Epithelial cell of prostate (primary cell): ENCODE measurements around the gene TNPO3.

Experiments used
- DNase-seq: peaks from one replicate; pipeline ENCODE4 v3.0.0-alpha.2; 2011; ENCODE audit warnings: low read depth, low spot score
- H3K27ac ChIP-seq: fragments of 450-650 bp; 2 replicates; pipeline ENCODE4 v1.5.1; 2017; ENCODE audit warnings: mild to moderate bottlenecking

The TNPO3 gene

GRCh38 chr7:128941946-128942526 lies 112.9 kb downstream of the TNPO3 start:
- H3K27ac ChIP-seq: no peak overlapping the region
- no peak for DNase-seq

DNA sequence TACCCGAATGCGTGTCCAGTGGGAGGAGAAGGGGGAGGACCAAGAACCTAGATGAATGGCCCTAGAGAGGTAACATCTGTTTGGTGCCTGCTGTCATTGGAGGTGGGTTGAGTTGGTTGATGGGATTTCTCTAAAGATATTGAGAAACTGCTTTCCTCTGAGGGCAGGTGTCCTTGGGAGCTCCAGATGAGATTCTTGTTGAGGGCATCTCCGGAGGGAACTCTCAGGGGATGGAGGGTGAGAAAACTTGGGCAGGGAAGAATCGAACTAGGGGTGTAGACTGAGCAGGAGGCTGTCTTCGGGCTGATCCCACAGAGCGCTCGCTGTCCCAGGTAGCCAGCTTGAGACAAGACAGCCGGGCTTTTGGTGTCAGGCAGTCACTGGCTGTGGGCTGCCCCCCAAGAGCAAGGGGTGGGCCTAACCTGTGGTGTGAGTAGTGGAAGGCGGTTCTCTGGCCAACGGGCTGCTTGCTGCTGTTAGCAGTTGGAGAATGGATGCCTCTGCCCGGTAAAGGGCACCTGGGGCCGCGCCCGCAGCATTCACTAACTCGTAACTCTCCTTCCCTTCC lies 113.5 kb downstream of the TNPO3 start:
- H3K27ac ChIP-seq: no peak overlapping the region
- DNase-seq: no peak

- no peak for DNase-seq
- no peak overlapping the region for H3K27ac ChIP-seq
These were observed 114.2 kb downstream of the TNPO3 start for GRCh38 chr7:128940494-128941322.

DNA sequence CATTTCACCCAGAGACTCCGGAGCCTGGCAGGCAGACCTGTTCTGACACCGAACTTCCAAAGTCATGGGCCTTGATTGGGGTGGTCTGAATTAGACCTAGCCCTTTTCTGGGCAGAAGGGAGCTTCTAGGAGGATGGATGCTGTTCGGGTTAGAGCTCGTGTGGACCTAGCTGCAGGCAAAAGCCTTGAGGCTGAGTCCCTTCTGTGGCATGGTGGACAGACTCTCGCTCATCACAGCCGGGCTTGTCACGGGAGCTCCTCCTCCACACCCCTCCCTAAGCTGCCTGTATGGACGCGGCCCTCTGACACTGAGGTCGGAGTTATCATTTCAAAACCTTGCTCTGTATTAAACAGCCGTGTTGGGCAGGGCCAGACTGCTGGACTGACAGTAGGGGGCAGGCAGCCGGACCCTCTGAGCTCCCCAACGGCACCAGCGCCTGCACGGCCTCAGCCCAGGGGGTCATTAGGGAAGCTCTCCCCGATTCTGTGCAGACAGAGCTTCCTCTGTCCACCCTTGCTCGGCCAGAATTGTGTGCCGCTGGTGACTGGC lies 115.0 kb downstream of the TNPO3 start:
- no peak for DNase-seq
- H3K27ac ChIP-seq: no peak overlapping the region

- H3K27ac ChIP-seq: no peak overlapping the region
- no peak for DNase-seq
These were observed 115.6 kb downstream of the TNPO3 start for GRCh38 chr7:128939075-128939860.

DNA sequence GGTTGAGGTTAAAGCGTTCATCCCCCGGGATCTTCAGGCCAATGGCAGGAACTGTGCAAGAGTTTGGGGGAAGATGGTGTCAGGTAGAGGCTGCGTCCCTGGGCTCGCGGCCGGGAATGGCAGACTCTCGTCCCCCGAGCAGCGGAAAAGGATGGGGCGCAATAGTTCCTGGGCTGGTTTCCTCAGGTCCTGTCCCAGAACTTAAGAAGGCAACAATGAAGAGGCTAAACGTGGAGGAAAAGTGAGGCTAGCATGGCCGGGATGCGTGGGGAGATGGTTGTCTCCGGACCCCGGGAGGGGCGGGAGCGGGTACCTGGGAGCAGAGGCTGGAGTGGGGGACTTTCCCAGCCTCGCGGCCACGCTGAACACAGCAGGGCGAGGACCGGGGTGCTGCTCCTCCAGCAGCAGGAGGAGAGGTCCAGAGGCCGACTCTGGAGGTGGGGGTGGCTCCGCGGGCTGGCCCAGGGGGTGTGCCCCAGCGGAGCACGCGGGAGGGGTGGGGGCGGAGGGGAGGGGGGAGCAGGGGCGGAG lies 116.3 kb downstream of the TNPO3 start:
- H3K27ac ChIP-seq: no peak overlapping the region
- no peak for DNase-seq

GRCh38 chr7:128937647-128938543 lies 117.0 kb downstream of the TNPO3 start, which contains the start of gene IRF5:
IRF5 (plus strand) TSS chr7:128937927; CDS start chr7:128942082, 4,155 bp downstream.
- no peak within 1 kb of the TSS for H3K27ac ChIP-seq
- DNase-seq: no peak

GRCh38 chr7:128937271-128937646 lies 117.7 kb downstream of the TNPO3 start:
- no peak overlapping the region for H3K27ac ChIP-seq
- no peak for DNase-seq

DNA sequence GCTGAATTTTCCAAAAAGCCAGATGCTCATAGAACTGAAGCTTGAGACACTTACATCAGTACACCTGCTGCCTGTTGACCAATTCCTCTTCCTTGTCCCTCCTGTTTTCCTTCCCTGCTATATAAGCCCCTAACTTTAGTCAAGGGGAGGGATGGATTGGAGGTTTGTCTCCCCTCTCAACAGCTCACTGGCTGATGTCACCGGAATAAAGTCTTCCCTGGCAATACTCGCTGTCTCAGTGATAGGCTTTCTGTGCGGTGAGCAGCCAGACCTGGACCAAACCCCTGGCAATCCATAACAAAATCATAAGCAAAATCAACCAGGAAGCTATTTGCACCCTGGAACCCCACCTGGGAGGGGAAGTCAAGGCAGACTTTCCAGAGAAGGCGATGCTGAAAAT lies 118.1 kb downstream of the TNPO3 start:
- no peak overlapping the region for H3K27ac ChIP-seq
- DNase-seq: no peak

GRCh38 chr7:128935342-128935730 lies 119.6 kb downstream of the TNPO3 start:
- no peak overlapping the region for H3K27ac ChIP-seq
- DNase-seq: no peak

DNA sequence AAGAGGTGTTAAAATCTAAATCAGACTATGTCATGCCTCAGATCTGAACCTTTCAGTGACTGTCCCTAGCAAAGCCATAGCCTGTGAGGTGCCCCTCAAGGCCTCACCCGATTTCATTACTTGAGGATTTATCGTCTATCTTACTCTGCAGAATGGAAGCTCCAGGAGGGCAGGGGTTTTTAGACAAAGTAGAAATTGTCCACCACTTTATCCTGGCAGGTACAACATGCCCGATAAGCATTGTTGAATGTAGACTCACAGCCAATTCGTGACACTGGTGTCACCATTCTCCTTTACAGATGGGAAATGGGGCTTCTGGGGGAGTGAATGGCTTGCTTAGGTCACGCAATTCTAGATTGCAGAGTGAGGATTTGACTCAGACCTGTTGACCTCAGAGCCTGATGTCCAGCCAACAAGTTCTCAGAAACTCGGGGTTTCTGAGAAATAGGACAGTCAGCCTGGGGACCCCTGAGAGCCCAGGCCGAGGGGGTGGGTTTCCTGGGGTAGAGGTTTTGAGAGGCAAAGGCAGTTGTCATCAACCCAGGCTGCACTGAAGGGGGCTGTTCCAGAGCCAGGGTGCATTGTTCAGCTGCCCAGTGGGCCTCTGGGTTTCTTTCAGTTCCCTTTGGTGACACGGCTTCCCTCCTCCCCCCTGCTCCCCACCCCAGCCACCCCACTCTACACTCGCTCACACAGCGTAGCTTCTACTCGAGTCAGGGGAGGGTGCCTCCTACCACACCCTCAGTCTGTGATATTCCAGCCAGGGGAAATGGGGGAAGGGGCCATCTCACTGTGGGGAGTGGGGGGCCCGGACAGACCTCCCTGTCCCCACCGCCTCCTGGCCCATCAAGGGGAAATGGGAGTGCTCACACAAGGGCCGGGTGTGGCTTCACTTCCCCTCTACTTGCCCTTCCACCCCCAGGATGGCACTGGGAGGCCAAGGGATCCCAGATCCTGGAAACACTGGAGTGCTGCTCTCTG lies 120.3 kb downstream of the TNPO3 start:
- H3K27ac ChIP-seq: no peak overlapping the region
- no peak for DNase-seq

GRCh38 chr7:128933180-128933891 lies 121.6 kb downstream of the TNPO3 start:
- no peak for DNase-seq
- no peak overlapping the region for H3K27ac ChIP-seq

DNA sequence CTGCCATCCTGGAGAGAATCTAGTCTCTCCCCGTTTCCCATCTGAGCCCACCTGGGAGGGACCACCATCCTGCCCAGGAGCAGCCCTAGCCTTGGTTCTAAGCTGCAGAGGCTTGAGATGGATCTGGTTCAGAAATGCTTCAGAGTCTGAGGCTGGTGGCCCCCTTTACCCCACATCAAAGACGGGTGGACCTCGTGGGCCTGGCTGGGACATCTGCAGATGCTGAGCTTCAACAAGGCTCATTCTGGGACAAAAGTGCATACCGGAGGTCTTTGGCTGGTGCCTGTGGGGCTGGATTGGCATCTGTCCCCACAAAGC lies 122.1 kb downstream of the TNPO3 start:
- no peak overlapping the region for H3K27ac ChIP-seq
- DNase-seq: no peak

DNA sequence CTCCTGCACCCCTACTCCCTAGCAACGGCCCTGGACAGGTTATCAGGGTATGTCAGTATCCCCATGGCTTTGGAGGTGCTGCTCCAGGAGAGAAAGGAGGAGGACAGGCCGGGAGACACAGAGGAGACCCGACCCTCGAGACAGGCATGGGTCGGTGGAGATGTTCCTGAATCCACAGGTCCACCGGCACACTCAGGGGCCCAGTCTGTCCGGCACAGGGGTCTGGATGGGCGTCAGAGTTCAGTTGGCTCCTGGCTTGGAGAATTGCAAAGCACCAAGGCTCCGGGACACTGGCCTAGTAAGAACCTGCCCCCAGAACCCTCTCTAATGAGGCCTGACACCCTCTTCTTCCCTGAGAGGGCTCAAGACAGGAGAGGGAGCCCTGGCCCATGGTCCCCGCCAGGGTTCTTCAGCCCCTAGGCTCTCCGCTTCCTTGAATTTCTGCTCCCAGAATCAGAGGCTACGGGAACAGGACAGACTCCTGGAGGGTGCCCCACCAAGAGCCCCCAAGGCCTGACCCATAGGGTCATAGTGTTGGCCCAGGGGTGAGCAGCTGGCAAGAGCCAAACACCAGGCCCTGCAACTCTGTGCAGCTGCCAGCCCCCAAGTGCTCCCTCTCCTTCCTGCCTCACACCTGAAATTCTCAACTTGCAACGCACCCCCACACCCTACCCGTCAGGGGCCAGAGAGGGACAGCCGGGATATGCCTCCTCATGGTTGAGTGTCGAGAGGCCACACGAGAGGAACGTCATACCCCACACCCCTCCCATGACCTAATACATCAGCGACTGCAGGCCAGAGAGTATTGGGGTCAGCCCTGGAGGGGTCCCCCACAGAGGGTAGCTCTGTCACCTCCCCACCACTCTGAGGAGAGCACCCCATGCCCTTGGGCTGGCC lies 122.7 kb downstream of the TNPO3 start:
- DNase-seq: no peak
- no peak overlapping the region for H3K27ac ChIP-seq

- no peak for DNase-seq
- no peak overlapping the region for H3K27ac ChIP-seq
These were observed 123.6 kb downstream of the TNPO3 start for GRCh38 chr7:128931190-128931798.
